Osteoblast (primary cell): ENCODE results near the gene MINDY3. TPM values are rescaled to one million over a fixed set of nuclear protein-coding genes. Genes with fewer than 3 reads are reported as not detected.

ENCODE experiments used
- DNase-seq: peaks from one replicate; pipeline ENCODE4 v3.0.0; 2011; ENCODE audit warnings: low spot score, mixed read lengths; ENCODE audit not compliant: insufficient read length; ENCODE audit errors: missing footprints
- H2AFZ ChIP-seq: 2 replicates; pipeline ENCODE4 v1.6.0; 2011; ENCODE audit warnings: mild to moderate bottlenecking, low read length
- H3K27ac ChIP-seq: 2 replicates; pipeline ENCODE4 v1.5.1; 2011; ENCODE audit warnings: mild to moderate bottlenecking, low read depth, low read length, moderate library complexity
- H3K27me3 ChIP-seq: 2 replicates; pipeline ENCODE4 v1.6.0; 2012; ENCODE audit warnings: mild to moderate bottlenecking, control low read depth, inconsistent platforms, low read length, moderate library complexity; ENCODE audit not compliant: insufficient read depth
- H3K36me3 ChIP-seq: 2 replicates; pipeline ENCODE4 v1.5.1; 2011; ENCODE audit warnings: mild to moderate bottlenecking, low read length, control low read depth, moderate library complexity; ENCODE audit not compliant: insufficient read depth
- H3K4me1 ChIP-seq: 2 replicates; pipeline ENCODE4 v1.5.1; 2011; ENCODE audit warnings: mild to moderate bottlenecking, low read length, control low read depth, moderate library complexity; ENCODE audit not compliant: insufficient read depth
- H3K4me2 ChIP-seq: 2 replicates; pipeline ENCODE4 v1.6.0; 2011; ENCODE audit warnings: mild to moderate bottlenecking, low read length; ENCODE audit not compliant: insufficient read depth
- H3K4me3 ChIP-seq: fragments of 200-600 bp; sonication (generic); 3 replicates; pipeline ENCODE4 v1.5.1; 2012; ENCODE audit warnings: mild to moderate bottlenecking, low read length, inconsistent platforms; ENCODE audit not compliant: insufficient read depth
- H3K79me2 ChIP-seq: 2 replicates; pipeline ENCODE4 v1.6.0; 2012; ENCODE audit warnings: mild to moderate bottlenecking, low read length, control low read depth, inconsistent platforms; ENCODE audit not compliant: insufficient read depth
- H3K9me3 ChIP-seq: 2 replicates; pipeline ENCODE4 v1.5.1; 2011; ENCODE audit warnings: low read depth, low read length, control low read depth
- H4K20me1 ChIP-seq: 2 replicates; pipeline ENCODE4 v1.6.0; 2012; ENCODE audit warnings: mild to moderate bottlenecking, low read length, control low read depth; ENCODE audit not compliant: insufficient read depth
- CTCF ChIP-seq: IDR thresholded peaks from 2 replicates; pipeline ENCODE4 v1.5.1; 2011; ENCODE audit warnings: mild to moderate bottlenecking, low read depth, low read length, moderate library complexity; ENCODE audit errors: extremely low read depth
- total RNA-seq: library from RNA; depleted of rRNA; stranded (reverse); fragments of >200 nt; gene quantifications from 2 replicates; pipeline ENCODE4 v1.2.3, GENCODE V29; 2012

MINDY3 gene
- total RNA-seq, 1 donor = 36.6 TPM

- Histone ChIP-seq H4K20me1 (no peaks in the 10 kb centered on the region), H3K27ac (no peak overlapping the region), H2AFZ (no peak overlapping the region), H3K9me3 (no peaks in the 10 kb centered on the region), H3K36me3 (no peaks in the 10 kb centered on the region), H3K4me1 (no peaks in the 10 kb centered on the region), H3K4me2 (no peak overlapping the region), H3K79me2 (no peaks in the 10 kb centered on the region), H3K27me3 (peaks cover 14% of the 10 kb centered on the region), H3K4me3 (no peak overlapping the region)
- TF ChIP-seq CTCF = no peak
- no peak for DNase-seq
Measured at GRCh38 chr10:15869935-15870334, 9.6 kb upstream of the MINDY3 start.

- TF ChIP-seq CTCF = no peak
- Histone ChIP-seq H2AFZ (no peak overlapping the region), H3K4me2 (no peak overlapping the region), H4K20me1 (no peaks in the 10 kb centered on the region), H3K4me3 (no peak overlapping the region), H3K79me2 (no peaks in the 10 kb centered on the region), H3K9me3 (no peaks in the 10 kb centered on the region), H3K36me3 (no peaks in the 10 kb centered on the region), H3K27ac (no peak overlapping the region), H3K27me3 (peaks cover 25% of the 10 kb centered on the region), H3K4me1 (no peaks in the 10 kb centered on the region)
- no peak for DNase-seq
Measured at GRCh38 chr10:15868006-15868405, 7.7 kb upstream of the MINDY3 start.

- Histone ChIP-seq H3K36me3 (no peaks in the 10 kb centered on the region), H4K20me1 (no peaks in the 10 kb centered on the region), H2AFZ (no peak overlapping the region), H3K79me2 (peaks cover under 1% of the 10 kb centered on the region), H3K27ac (no peak overlapping the region), H3K4me3 (no peak overlapping the region), H3K27me3 (peaks cover 25% of the 10 kb centered on the region), H3K4me2 (no peak overlapping the region), H3K9me3 (no peaks in the 10 kb centered on the region), H3K4me1 (no peaks in the 10 kb centered on the region)
- no peak for DNase-seq
- TF ChIP-seq CTCF = no peak
Measured at GRCh38 chr10:15865304-15865703, 5.0 kb upstream of the MINDY3 start.

- no peak for TF ChIP-seq CTCF
- peaks cover 2% of the 10 kb centered on the region for H4K20me1 ChIP-seq
- H3K36me3 ChIP-seq = no peaks in the 10 kb centered on the region
- no peak overlapping the region for H3K27ac ChIP-seq
- H3K4me1 ChIP-seq = peaks cover 2% of the 10 kb centered on the region
- H3K4me3 ChIP-seq = no peak overlapping the region
- peaks cover 25% of the 10 kb centered on the region for H3K27me3 ChIP-seq
- no peak for DNase-seq
- H3K4me2 ChIP-seq = no peak overlapping the region
- peaks cover 10% of the 10 kb centered on the region for H3K79me2 ChIP-seq
- H3K9me3 ChIP-seq = no peaks in the 10 kb centered on the region
- no peak overlapping the region for H2AFZ ChIP-seq
Measured at GRCh38 chr10:15864419-15864818, 4.1 kb upstream of the MINDY3 start.
